Measurements from ENCODE around the gene SMIM7.
"Not testable (repeated sequence)": the region's sequence is repeated elsewhere in the genome, so short reads cannot be mapped to it uniquely, and the experiment has no call there.

The SMIM7 gene

DNA sequence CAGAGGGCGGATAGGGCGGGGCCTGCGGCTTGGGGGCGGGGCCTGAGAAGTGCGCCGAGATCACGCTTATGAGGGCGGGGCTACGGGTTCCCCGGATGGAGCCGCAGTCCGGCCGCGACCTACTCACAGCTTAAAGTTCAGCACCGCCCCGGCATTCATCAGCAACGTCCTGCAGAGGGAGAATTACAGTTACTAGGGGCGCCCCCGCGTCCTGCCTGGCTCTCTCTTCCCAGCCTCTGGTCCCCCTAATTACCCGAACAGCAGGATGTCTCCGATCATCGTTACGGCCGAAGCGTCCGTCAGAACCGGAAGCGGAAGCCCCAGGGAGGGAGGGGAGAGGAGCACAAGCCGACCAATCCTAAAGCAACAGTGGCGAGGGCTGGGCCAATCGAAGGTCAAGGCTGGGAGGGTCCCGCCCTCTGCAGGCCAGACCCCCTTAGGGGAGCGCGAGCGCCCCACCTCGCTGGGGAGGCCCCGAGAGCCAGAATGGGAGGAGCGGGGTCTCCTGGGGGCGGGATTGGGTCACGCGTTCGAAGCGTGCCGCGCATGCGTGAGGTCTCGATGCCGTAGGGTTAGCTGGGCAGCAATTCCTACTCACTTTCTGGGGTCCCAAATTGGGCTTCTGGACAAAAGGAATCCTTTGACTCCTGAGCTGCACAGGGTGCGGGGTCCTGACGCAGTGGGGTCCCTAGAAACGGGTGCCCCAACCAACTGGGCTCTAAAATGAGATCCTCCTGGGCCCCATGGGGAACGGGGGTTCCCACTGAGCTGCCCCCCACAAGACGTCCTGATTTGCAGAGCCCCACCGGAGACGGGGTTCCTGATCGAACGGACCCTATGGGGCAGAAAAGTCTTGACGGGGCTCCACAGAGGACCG is at the start of gene SMIM7:
TSS of gene SMIM7 (minus strand) at position 313 of the 877 bp plus-strand sequence. CDS start at position 279, 34 bp downstream.
- DNase-seq: peak; percentile 99

DNA sequence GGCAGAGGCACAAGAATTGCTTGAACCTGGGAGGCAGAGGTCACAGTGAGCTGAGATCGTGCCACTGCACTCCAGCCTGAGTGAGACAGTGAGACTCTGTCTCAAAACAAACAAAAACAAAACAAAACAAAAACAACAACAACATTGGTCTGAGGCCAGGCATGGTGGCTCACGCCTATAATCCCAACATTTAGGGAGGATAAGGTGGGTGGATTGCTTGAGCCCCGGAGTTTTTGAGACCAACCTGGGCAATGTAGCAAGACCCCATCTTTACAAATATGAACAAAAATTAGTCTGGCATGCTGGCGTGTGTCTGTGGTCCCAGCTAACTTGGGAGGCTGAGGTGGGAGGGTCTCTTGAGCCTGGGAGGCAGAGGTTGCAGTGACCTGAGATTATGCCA is 43.7 kb upstream of the SMIM7 start:
- no peak for DNase-seq

DNA sequence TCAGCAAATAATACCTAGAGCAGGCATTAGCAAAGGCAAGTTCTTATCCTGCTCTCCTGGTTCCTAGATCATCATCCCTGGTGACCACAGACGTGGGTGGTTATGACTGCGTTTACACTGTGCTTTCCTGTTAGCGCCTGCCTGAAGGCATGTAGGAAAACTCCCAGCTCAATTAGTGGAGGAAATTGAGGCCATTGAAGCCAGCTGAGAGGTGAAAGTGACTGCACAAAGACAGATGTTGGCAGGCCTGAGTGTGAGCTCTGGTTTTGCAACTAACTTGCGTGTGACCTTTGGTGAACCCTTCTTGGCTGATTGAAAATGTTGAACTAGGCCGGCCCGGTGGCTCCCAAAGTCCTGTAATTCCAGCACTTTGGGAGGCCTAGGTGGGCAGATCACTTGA is 42.2 kb upstream of the SMIM7 start:
- peak; percentile 47 for DNase-seq

DNA sequence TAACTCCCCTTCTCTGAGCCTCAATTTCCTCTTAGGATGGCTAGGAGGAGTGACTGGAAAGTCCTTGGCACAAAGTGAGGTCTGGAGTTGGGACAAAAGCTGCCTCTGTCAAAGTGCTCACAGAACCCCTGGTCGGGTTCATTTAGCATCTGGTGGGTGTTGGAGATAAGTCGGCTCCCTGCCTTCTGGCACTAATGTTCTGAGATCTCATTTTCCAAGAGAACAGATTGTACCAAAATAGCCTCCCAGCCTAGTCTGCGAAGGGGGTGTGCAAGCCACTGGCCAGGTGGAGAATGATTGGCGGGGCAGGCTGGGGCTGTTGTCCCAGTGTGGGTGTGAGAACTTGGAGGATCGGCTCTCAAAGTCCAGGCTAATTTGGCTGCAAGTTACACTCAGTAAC is 39.0 kb upstream of the SMIM7 start:
- DNase-seq: no peak

DNA sequence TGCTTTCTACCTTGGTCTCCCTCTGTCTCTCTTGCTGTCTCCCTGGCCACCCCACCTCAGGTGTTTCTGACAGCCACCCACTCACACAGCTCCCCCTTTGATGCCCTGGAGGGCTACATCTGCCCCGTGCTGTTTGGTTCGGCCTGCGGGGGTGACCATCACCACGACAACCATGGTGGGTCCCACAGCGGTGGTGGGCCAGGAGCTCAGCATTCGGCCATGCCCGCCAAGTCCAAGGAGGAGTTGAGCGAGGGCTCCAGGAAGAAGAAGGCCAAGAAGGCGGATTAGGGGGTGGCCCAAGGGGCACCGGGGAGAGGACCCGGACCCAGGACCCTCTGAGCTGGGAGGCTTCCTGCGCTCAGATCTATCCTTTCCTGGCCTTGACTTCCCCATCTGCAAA is 28.1 kb upstream of the SMIM7 start:
- DNase-seq: no peak

DNA sequence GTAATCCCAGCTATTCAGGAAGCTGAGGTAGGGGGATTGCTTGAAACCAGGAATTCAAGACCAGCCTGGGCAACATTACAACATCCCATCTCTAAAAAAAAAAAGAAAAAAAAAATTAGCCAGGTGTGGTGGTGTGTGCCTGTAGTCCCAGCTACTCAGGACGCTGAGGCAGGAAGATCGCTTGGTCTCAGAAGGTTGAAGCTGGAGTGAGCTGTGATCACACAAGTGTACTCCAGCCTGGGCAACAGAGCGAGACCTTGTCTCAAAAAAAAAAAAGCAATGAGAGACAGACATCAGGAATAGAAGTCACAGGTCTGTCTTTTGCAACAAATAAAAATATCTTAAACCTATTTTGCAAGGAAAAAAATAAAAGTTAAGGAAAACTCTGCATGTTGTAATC is 24.3 kb upstream of the SMIM7 start:
- no peak for DNase-seq

DNA sequence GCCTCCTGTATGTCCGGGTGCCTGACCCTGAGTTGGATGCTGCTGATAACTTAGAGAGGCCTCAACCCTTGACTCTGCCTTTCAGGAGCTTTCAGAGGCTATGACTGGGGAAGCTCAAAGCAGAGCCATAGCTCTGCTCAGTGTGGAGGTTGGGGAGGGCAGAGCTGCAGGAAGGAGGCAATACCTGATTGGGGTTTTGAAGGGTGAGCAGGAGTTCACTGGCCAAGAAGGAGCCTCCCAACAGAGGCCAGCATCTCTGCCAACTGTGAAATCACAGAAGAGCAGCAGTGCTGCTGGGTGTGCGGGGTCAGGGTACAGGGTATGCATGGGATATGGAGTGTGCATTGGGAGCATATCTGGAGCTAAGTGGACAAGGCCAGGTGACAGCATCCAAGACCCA is 22.6 kb upstream of the SMIM7 start:
- DNase-seq: no peak

DNA sequence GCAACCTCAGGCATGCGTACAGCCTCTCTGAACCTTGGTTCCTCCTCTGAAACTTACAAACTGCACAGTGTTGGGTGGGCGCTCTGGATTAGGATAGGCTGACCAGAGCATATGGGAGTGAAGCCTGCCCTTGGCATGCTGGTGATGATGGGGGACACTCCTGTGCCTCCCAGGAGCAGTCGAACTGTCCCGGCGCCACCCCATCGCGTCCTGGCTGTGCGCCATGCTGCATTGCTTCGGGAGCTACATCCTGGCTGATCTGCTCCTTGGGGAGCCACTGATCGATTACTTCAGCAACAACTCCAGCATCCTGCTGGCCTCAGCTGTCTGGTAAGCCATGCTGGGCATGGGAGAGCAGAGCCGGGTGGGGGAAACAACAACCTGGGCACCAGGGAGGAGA is 19.9 kb upstream of the SMIM7 start:
- no peak for DNase-seq

DNA sequence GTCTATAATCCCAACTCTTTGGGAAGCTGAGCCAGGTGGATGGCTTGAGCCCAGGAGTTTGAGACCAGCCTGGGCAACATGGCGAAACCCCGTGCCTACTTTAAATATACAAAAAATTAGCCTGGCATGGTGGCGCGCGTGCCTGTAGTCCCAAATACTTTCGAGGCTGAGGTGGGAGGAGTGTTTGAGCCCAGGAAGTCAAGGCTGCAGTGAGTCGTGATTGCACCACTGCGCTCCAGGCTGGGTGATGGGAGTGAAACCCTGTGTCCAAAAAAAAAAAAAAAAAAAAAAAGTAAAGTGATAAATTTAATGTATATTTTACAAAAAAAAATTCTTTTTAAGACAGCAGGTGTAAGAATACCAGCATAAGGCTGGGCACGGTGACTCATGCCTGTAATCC is 18.6 kb upstream of the SMIM7 start:
- no peak for DNase-seq

DNA sequence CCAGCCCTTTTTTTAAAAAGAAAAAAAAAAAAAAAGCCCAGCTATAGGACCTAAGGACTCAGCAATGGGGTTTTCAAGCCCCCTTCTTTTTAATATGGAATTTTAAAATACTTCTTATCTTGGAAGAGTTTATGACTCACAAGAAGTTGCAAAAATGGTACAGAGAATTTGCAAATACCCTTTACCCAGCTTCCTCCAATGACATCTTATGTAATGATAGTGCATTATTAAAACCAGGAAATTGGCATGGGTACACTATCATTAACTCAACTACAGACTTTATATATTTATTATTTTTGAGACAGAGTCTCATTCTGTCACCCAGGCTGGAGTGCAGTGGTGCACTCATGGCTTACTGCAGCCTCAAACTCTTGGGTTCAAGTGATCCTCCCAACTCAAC is 17.1 kb upstream of the SMIM7 start:
- DNase-seq: no peak

DNA sequence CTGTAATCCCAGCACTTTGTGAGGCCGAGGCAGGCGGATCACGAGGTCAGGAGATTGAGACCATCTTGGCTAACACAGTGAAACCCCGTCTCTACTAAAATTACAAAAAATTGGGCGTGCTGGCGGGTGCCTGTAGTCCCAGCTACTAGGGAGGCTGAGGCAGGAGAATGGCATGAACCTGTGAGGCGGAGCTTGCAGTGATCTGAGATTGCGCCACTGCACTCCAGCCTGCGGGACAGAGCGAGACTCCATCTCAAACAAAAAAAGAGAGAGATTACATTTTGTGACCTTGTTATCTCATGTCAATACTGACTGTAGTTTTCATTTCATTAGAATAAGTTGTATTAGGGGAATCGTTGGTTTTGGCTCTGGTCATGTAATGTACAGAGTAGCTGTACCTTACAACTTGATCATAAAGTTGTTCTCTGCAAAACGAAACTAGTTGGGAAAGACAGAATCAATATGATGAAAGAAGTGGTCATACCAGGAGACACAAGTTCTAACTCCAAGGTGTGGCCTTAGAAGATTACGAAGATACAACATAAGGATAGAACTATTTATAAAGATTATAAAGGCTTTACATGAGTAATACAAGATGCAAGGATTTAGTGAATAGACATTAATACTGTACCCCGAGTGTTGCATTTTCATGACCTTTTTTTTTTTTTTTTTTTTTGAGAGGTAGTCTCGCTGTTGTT is 16.3 kb upstream of the SMIM7 start:
- no peak for DNase-seq

DNA sequence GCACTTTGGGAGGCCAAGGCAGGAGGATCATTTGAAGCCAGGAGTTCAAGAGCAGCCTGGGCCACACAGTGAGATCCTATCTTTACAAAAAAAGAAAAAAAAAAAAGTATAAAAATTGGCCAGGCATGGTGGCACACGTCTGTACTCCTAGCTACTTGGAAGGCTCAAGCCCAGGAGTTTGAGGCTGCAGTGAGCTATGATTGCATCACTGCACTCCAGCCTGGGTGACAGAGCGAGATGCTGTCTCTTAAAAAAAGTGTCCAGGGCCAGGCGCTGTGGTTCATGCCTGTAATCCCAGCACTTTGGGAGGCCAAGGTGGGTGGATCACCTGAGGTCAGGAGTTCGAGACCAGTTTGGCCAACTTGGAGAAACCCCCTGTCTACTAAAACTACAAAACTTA is 13.9 kb upstream of the SMIM7 start:
- DNase-seq: not testable (repeated sequence)

DNA sequence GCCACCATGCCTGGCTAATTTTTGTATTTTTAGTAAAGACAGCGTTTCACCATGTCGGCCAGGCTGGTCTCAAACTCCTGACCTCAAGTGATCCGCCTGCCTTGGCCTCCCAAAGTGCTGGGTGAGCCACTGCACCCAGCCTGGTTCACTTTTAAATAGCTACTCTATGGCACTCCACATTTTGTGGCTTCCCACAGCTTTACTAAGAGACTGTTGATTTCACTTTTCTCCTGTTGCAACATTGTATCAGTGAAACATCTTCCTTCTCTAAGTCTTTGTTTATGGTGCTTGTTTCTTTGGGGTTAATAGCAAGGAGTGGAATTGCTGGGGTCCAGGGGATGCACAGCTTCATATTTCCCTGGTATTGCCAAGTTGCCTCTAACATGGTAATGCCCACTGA is 13.3 kb upstream of the SMIM7 start:
- no peak for DNase-seq

DNA sequence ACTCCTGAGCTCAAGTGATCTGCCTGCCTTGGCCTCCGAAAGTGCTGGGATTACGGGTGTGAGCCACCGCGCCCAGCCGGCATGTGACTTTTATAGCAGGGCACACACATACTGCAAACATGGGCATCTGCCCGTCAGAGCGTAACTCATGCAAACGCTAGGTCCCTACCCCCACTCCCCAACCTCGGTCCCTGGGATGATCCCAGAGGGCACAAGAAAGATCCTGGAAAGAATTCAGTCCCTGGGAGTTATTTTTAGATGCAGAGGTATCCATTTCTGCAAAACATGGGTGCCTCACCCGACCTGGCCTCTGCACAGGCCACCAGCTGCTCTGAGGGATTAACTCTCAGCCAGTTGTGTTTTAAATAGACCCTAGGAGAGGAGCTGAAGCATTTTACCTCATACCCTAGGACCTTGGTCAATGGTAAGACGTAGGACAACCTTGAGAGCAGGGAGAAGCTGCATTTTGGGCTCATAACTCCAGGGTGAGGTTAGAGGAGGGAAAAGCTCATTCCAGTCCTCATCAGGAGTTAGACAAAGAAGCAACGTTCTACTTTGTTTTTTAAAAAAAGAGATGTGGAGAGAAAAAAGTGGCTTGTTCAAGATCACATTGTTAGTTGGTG is 11.8 kb upstream of the SMIM7 start:
- DNase-seq: no peak

DNA sequence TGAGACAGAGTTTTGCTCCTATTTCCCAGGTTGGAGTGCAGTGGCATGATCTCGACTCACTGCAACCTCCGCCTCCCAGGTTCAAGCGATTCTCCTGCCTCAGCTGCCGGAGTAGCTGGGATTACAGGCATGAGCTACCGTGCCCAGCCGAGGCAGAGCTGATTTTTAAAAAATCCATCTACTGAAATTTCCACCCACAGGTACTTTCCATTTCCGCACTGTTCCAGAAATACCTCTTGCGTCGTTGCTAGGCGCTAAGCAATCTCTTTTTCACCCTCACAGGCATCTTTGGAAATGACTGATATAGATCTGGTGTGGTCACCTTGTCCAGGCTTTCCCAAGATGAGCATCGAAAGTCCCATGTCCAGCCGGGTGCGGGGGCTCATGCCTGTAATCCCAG is 10.3 kb upstream of the SMIM7 start:
- DNase-seq: no peak

DNA sequence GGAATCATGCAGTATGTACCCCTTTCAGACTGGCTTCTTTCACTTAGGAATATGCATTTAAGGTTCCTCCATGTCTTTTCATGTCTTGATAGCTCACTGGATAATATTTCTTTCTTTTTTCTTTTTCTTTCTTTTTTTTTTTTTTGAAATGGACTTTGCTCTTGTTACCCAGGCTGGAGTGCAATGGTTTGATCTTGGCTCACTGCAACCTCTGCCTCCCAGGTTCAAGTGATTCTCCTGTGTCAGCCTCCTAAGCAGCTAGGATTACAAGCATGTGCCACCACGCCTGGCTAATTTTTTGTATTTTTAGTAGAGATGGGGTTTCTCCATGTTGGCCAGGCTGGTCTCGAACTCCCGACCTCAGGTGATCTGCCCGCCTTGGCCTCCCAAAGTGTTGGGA is 8.8 kb upstream of the SMIM7 start:
- not testable (repeated sequence) for DNase-seq

DNA sequence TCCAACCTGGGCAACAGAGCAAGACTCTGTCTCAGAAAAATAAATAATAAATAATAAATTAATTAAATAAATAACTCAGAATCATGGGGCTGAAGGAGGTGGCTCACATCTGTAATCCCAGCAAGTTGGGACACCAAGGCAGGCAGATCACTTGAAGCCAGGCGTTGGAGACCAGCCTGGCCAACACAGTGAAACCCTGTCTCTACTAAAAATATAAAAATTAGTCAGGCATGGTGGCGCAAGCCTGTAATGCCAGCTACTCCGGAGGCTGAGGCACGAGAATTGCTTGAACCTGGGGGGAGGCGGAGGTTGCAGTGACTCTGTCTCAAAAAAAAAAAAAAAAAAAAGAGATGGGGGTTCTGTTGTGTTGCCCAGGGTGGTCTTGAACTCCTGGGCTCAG is 8.2 kb upstream of the SMIM7 start:
- DNase-seq: no peak

DNA sequence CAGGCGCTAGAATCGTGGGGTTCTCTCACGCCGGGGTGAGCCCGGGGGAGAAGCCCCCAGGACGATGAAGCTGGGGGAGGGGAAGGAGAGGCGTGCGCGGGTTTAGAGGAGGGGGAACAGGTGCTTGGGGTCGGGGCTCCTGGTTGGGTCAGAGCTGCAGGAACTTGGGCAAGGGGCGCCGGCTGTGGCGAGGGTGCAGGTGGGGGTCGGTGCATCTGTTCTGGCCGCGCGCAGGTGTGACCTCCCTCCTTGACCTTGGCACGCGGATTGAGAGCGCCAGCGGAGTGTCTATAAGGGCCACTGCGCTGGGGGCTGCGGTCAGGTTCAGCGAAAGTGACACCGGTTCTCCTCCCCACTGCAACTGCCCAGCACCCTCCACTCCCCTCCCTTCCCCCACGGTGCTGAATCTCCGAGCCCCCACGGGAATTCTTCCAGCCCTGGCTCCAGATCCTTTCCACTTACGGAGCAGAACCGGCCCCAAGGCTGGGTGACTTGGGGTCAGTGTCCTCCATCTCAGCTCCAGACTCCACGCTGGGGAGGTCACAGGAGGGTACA is 1.6 kb upstream of the SMIM7 start:
- DNase-seq: peak; percentile 56

DNA sequence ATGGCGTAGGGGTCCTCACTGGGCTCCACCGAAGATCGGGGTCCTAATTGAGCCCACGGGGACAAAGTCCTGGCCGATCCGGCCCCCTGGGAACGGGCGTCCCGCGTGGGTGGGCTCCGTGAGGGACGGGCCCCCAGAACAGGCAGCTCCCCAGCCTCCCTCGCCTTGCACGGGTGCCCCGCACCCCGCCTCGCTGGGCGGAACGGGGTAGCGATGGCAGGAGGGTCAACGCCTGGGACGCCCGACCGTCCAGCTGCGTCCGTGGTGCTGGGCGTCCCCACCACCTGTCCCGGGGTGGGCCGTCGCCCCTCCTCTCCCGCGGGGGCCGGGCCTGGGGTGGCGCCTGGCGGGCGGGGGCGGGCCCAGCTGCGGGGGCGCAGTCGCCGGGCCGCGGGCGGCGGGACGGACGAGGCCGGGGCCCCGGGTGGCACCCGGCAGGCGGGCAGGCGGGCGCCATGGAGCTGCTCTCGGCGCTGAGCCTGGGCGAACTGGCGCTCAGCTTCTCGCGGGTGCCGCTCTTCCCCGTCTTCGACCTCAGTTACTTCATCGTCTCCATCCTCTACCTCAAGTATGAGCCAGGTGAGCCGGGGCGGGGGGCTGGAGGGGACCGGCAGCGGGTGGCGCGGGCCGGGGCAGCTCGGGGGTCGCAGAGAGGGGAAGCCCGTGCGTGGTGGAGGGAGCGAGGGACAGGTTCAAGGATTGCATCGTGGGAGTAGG is 977 bp upstream of the SMIM7 start, which contains the start of gene TMEM38A:
TSS of gene TMEM38A (plus strand) at position 377 of the 717 bp plus-strand sequence. CDS start at position 456, 79 bp downstream.
- DNase-seq: peak; percentile 70

DNA sequence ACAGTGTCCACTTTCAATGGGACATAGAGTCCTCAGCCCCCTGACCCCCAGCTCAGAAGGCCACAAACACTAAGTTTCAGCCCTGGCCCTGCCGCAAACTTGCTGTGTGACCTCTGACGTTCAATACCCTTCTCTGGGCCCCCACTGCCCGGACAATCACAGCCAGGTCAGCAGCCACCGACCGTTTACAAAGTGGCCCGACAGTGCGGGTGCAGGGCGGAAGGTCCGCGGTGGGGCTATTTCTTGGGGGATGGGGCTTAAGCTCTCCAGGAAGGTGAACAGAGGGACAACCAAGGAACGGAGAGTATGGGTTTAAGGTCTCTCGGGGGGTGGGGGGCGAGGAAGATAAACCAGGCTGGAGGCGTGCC is 496 bp downstream of the SMIM7 start:
- DNase-seq: no peak

DNA sequence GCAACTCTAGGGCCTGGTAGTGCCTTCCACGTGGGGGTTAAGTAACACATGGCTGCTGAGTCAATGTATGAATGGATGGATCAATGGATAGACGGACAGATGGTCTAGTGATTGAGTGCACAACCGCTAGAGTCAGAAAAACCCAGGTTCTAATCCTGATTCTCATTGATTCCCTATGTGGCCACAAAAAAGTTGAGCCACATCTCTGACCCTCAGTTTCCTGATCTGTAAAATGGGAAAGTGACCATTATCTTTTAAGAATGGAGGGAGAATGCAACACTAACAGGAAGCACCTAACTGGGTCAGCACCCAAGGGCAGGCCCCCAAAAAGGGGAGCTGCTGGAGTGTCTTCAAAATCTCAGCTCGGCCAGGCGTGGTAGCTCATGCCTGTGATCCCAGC is 2.6 kb downstream of the SMIM7 start:
- DNase-seq: no peak

DNA sequence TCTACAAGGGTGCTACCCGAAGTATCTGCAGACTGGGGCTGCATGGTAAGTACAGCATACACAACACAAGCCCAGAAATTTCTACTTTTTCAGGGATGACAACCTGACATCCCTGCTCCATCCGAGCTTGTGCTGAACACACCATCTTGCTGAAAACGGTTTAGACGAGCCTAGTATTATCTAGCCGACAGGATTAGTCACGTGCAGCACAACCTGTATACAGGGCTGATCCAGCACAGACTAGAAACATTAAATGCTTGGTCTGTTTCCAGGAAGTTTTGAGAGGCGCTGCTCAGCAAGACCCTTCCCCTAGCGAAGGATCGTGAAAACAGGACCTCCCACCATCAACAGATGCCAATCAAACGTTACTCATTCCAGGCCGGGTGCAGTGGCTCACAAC is 4.2 kb downstream of the SMIM7 start:
- no peak for DNase-seq

DNA sequence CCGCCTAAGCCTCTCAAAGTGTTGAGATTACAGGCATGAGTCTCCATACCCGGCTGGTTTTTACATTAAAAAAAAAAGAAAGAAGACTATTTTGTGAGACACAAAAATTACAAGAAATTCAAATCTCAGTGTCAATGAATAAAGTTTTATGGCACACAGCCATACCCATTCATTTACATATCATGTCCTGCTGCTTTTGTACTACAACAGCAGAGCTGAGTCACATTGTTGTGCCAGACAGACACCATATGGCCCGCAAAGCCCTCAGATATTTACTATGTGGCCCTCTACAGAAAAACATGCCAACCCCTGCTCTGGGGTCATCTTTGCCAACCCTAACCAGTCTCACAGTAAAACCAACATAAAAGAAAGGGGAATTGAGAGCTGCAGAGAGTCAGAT is 5.3 kb downstream of the SMIM7 start:
- DNase-seq: no peak

All from RPMI8226 (cell line).